HG03558 (cell line): Measurements from ENCODE around the gene CISD2.
"Not testable (repeated sequence)": the region's sequence is repeated elsewhere in the genome, so short reads cannot be mapped to it uniquely, and the experiment has no call there.

Experiments used
- ATAC-seq: cut with Tn5 transposase; IDR thresholded peaks from one replicate; pipeline ENCODE4 v1.9.1; 2021; ENCODE audit warnings: moderate number of reproducible peaks; ENCODE audit not compliant: unreplicated experiment; ENCODE audit errors: extremely low read depth

Gene CISD2

GRCh38 chr4:102868781-102869568 is at the start of gene CISD2:
Gene CISD2, plus strand, starts transcription at chr4:102868992. Its CDS starts 93 bp downstream, at chr4:102869085.
- peak; percentile 64 for ATAC-seq

GRCh38 chr4:102819100-102819499 is 49.7 kb upstream of the CISD2 start:
- not testable (repeated sequence) for ATAC-seq

- ATAC-seq, result no peak
Measured at GRCh38 chr4:102819588-102820365, 49.0 kb upstream of the CISD2 start.

GRCh38 chr4:102823464-102823863 is 45.3 kb upstream of the CISD2 start:
- no peak for ATAC-seq

- ATAC-seq, result no peak
Measured at GRCh38 chr4:102823897-102824296, 44.9 kb upstream of the CISD2 start.

- ATAC-seq, result no peak
Measured at GRCh38 chr4:102824398-102824797, 44.4 kb upstream of the CISD2 start.

- no peak for ATAC-seq
Measured at GRCh38 chr4:102825261-102826091, 43.3 kb upstream of the CISD2 start.

- no peak for ATAC-seq
Measured at GRCh38 chr4:102826105-102826889, 42.5 kb upstream of the CISD2 start.

- peak; percentile 7 for ATAC-seq
Measured at GRCh38 chr4:102826890-102827673, 41.7 kb upstream of the CISD2 start, which contains the start of gene UBE2D3. Gene UBE2D3, minus strand, starts transcription at chr4:102827551. Its CDS starts 1,043 bp downstream, at chr4:102826508.

- peak; percentile 79 for ATAC-seq
Measured at GRCh38 chr4:102827674-102828496, 40.9 kb upstream of the CISD2 start.

- no peak for ATAC-seq
Measured at GRCh38 chr4:102828497-102828808, 40.3 kb upstream of the CISD2 start.

- no peak for ATAC-seq
Measured at GRCh38 chr4:102829803-102830202, 39.0 kb upstream of the CISD2 start.

- ATAC-seq, result no peak
Measured at GRCh38 chr4:102832105-102832504, 36.7 kb upstream of the CISD2 start.

- ATAC-seq, result no peak
Measured at GRCh38 chr4:102832667-102833066, 36.1 kb upstream of the CISD2 start.

- ATAC-seq, result no peak
Measured at GRCh38 chr4:102836596-102836995, 32.2 kb upstream of the CISD2 start.

- ATAC-seq, result no peak
Measured at GRCh38 chr4:102842367-102842766, 26.4 kb upstream of the CISD2 start.

GRCh38 chr4:102843273-102843672 is 25.5 kb upstream of the CISD2 start:
- no peak for ATAC-seq

- no peak for ATAC-seq
Measured at GRCh38 chr4:102843938-102844337, 24.9 kb upstream of the CISD2 start.
